ENCODE results near the gene NUMB.

Gene NUMB

GRCh38 chr14:73325063-73325462 is 133.3 kb downstream of the NUMB start:
- no peak overlapping the region for H3K4me2 ChIP-seq (ENCODE audit: insufficient read depth, low read length)
- ATAC-seq (ENCODE audit: insufficient read depth, low read depth): no peak

GRCh38 chr14:73324533-73324932 is 133.8 kb downstream of the NUMB start:
- Histone ChIP-seq H3K79me2 (ENCODE audit: insufficient read depth, low read length) (no peaks in the 10 kb centered on the region), H3K9me3 (ENCODE audit: insufficient read depth, low read length, severe bottlenecking) (no peaks in the 10 kb centered on the region), H2AFZ (ENCODE audit: low read depth, low read length) (no peak overlapping the region), H3K27ac (ENCODE audit: low read length) (no peak overlapping the region), H4K20me1 (ENCODE audit: insufficient read depth, low read length) (no peaks in the 10 kb centered on the region), H3K27me3 (ENCODE audit: insufficient read depth, low read length, poor library complexity) (no peaks in the 10 kb centered on the region), H3K9ac (ENCODE audit: low read depth, low read length) (no peak overlapping the region), H3K4me2 (ENCODE audit: insufficient read depth, low read length) (no peak overlapping the region), H3K4me3 (ENCODE audit: low read depth in 1 of 2, low read length in 2 of 2) (no peak overlapping the region), H3K36me3 (ENCODE audit: insufficient read depth, low read length) (no peaks in the 10 kb centered on the region; the same call in 1 of the 2 replicates), H3K4me1 (ENCODE audit: insufficient read depth, low read length) (peaks cover 11% of the 10 kb centered on the region)
- DNase-seq (no peak), ATAC-seq (ENCODE audit: insufficient read depth, low read depth) (no peak)
- TF ChIP-seq EZH2 (IDR thresholded peaks at IDR 0.05; ENCODE audit: borderline replicate concordance, low read depth, low read length, severe bottlenecking): no peak
- no peak for TF ChIP-seq CTCF (IDR thresholded peaks at IDR 0.05; ENCODE audit: borderline replicate concordance, extremely low read depth, low read length, poor library complexity, severe bottlenecking)

More at GRCh38 chr14:73325063-73325462, 133.3 kb downstream of the NUMB start:
- Histone ChIP-seq H4K20me1 (ENCODE audit: insufficient read depth, low read length) (no peaks in the 10 kb centered on the region), H3K36me3 (ENCODE audit: insufficient read depth, low read length) (no peaks in the 10 kb centered on the region; the same call in 1 of the 2 replicates), H3K9me3 (ENCODE audit: insufficient read depth, low read length, severe bottlenecking) (no peaks in the 10 kb centered on the region), H3K27me3 (ENCODE audit: insufficient read depth, low read length, poor library complexity) (no peaks in the 10 kb centered on the region), H3K4me3 (ENCODE audit: low read depth in 1 of 2, low read length in 2 of 2) (no peak overlapping the region), H3K9ac (ENCODE audit: low read depth, low read length) (no peak overlapping the region), H3K27ac (ENCODE audit: low read length) (no peak overlapping the region), H3K79me2 (ENCODE audit: insufficient read depth, low read length) (no peaks in the 10 kb centered on the region), H2AFZ (ENCODE audit: low read depth, low read length) (no peak overlapping the region), H3K4me1 (ENCODE audit: insufficient read depth, low read length) (peaks cover 11% of the 10 kb centered on the region)
- DNase-seq: no peak
- TF ChIP-seq EZH2 (IDR thresholded peaks at IDR 0.05; ENCODE audit: borderline replicate concordance, low read depth, low read length, severe bottlenecking) (no peak), CTCF (IDR thresholded peaks at IDR 0.05; ENCODE audit: borderline replicate concordance, extremely low read depth, low read length, poor library complexity, severe bottlenecking) (no peak)

GRCh38 chr14:73323896-73324399 is 134.4 kb downstream of the NUMB start:
- H3K4me3 ChIP-seq (ENCODE audit: low read depth in 1 of 2, low read length in 2 of 2): no peak overlapping the region
- no peaks in the 10 kb centered on the region; the same call in 1 of the 2 replicates for H3K36me3 ChIP-seq (ENCODE audit: insufficient read depth, low read length)
- no peak overlapping the region for H2AFZ ChIP-seq (ENCODE audit: low read depth, low read length)
- H3K9me3 ChIP-seq (ENCODE audit: insufficient read depth, low read length, severe bottlenecking): no peaks in the 10 kb centered on the region
- no peak for TF ChIP-seq CTCF (IDR thresholded peaks at IDR 0.05; ENCODE audit: borderline replicate concordance, extremely low read depth, low read length, poor library complexity, severe bottlenecking)
- no peak for TF ChIP-seq EZH2 (IDR thresholded peaks at IDR 0.05; ENCODE audit: borderline replicate concordance, low read depth, low read length, severe bottlenecking)
- no peak overlapping the region for H3K27ac ChIP-seq (ENCODE audit: low read length)
- H3K4me1 ChIP-seq (ENCODE audit: insufficient read depth, low read length): peaks cover 11% of the 10 kb centered on the region
- no peak overlapping the region for H3K4me2 ChIP-seq (ENCODE audit: insufficient read depth, low read length)
- H4K20me1 ChIP-seq (ENCODE audit: insufficient read depth, low read length): no peaks in the 10 kb centered on the region
- no peak overlapping the region for H3K9ac ChIP-seq (ENCODE audit: low read depth, low read length)
- DNase-seq: no peak
- ATAC-seq (ENCODE audit: insufficient read depth, low read depth): no peak
- no peaks in the 10 kb centered on the region for H3K27me3 ChIP-seq (ENCODE audit: insufficient read depth, low read length, poor library complexity)
- no peaks in the 10 kb centered on the region for H3K79me2 ChIP-seq (ENCODE audit: insufficient read depth, low read length)
